GM10266 (cell line): ENCODE measurements around the gene GRM7.

Source experiments
- DNase-seq: peaks from one replicate; pipeline ENCODE4 v3.0.0; 2012; ENCODE audit errors: extremely low spot score
- TF ChIP-seq, protein P1 (sequence below): IDR thresholded peaks from 2 replicates; pipeline ENCODE4 v1.5.1; 2012; ENCODE audit warnings: mild to moderate bottlenecking, low read depth; ENCODE audit not compliant: control insufficient read depth, insufficient read depth; ENCODE audit errors: missing control alignments

The GRM7 gene

DNA sequence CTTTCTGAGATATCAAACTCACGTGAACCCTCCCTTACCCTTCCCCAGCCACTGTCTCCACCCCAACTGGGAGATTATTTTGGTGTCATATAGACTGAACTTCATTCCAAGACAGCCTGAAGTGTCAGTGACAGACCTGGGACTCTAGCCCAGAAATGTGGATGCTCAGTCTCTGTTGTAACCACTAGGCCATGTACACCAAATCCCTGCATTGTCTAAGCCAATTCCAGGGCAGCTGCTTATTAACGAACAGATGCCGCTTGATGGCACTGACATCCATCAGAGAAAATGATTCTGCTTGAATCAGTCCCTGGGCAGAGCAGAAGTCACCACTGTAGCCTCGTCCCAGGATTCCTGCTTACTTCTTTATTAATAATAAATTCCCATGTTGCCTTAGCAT, 305.5 kb downstream of the GRM7 start:
- TF ChIP-seq, protein P1, sequence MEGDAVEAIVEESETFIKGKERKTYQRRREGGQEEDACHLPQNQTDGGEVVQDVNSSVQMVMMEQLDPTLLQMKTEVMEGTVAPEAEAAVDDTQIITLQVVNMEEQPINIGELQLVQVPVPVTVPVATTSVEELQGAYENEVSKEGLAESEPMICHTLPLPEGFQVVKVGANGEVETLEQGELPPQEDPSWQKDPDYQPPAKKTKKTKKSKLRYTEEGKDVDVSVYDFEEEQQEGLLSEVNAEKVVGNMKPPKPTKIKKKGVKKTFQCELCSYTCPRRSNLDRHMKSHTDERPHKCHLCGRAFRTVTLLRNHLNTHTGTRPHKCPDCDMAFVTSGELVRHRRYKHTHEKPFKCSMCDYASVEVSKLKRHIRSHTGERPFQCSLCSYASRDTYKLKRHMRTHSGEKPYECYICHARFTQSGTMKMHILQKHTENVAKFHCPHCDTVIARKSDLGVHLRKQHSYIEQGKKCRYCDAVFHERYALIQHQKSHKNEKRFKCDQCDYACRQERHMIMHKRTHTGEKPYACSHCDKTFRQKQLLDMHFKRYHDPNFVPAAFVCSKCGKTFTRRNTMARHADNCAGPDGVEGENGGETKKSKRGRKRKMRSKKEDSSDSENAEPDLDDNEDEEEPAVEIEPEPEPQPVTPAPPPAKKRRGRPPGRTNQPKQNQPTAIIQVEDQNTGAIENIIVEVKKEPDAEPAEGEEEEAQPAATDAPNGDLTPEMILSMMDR = no peak
- DNase-seq = no peak

DNA sequence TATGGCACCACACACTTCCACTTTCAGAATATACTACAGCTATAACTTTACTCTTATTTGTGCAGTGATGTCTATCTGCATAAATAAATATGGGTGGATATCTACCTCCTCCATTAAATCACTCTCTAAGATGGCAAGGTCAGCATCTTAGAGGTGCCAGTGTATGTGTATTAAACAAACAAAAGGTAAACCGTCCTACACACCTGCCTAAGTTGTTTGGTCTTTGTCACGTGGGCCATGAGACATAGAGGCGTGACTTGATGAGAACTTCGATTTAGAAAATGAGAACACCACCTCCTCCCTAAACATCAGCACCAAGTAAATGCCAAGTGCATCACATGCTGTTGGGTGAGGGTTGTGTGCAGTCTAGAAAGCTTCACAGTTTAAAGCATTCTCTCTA, 310.6 kb downstream of the GRM7 start:
- DNase-seq = no peak
- TF ChIP-seq, protein P1 = no peak

DNA sequence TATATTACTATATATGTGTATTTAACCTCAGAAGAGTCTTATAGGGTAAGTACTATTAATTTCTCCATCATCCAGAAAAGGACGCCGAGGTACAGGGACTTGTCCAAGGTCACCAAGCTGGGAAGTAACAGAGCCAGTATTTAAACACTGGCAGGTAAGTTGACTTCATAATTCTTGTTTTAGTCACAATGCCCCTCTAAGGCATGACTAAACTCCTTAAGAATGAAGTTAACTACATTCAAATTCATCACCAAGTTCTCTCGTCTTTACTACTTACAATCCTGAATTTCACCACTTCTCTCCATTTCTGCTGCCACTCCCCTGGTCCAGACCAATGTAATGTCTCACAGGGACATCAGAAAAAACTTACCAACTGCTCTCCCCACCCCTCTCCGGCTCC, 312.1 kb downstream of the GRM7 start:
- TF ChIP-seq, protein P1 = no peak
- no peak for DNase-seq

DNA sequence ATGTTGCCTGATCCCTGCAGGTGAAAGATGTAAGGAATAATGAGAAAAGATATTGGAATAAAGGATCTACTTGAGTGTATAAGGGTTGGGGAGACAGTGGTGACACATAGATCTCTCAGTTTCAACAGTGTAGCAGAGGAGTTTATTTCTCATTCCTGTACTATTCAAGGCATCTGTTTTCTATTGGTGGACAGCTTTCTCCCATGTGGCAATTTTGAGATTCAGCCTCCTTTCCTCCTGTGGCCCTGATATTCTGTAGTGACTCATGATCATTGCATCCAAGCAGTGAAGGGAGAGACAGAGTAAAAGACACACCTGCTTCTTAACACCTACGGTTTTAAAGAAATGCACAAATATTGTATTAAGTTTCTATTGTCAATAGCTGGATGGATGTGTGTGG, 327.6 kb downstream of the GRM7 start:
- no peak for DNase-seq
- TF ChIP-seq, protein P1 = no peak

DNA sequence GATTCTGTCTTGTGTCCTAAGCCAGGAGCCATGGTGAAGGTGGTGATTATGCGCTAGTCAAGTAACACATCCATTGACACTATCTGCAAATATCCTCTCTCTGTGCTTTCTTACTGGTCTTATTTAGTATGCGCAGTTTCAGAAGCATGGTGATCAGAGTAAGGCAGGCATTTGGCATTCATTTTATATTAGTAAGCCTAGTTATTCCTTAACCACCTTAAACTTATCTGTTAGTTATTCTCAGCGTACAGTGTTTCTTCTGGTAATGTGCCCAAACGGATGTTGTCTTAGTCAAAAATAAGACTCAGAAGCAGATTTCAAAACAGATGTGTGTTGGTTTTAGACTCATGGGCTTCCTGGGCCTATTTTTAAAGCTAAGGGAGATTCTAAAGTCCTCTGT, 329.2 kb downstream of the GRM7 start:
- no peak for DNase-seq
- TF ChIP-seq, protein P1 = no peak

DNA sequence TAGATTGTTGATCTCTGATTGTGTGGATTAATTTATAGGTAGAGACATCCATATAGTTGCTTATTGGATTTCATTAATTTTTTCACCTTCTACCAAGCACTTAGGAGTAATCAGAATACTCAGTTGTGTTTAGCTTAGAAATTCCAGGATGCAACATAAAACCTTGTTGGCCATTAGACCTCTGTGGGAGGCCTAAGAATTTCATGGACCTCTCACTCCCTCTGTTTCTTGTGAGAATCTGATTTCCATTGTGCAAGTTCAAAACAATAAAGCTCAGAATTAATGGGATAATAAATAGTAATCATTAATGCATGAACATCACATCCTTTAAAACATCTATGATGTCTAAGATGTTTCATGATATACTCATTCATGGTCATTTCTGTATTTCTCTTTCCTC, 332.4 kb downstream of the GRM7 start:
- DNase-seq = no peak
- TF ChIP-seq, protein P1 = no peak

DNA sequence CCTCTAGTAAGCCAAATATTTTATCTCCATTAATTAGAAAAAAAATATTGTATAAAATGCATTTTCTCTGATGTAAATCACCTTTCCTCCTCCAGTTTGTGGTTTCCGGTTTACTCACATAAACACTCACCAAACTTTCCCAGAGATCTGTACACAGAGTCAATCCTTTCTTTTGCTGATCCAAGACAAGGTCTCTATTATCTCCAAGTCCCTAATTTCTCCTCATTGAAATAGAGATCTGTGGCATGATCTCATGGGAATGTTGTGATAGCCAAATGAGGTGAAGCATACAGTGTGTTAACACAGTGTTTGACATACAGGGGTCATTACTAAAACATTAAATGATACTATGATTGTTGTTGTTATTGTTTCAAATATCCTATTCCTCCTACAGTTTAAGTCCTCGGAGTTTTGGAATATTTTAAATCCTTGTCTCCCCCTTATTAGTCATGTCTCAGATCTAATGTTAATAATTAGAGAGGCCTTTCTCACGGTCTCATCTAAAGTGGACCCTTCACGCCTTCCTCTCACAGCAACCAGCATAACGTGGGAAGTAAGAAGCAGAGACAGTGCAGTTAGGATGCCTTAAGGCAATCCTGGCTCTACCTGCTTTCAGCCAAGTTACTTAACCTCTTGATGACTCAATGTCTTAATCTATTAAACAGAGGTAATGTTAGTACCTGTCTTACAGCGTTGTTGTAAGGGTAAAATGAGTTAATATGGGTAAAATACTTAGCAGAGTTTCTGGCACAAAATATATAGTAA, 333.3 kb downstream of the GRM7 start:
- no peak for DNase-seq

More for the DNA sequence above, 333.3 kb downstream of the GRM7 start:
- TF ChIP-seq, protein P1 = no peak
